Measurements from ENCODE around the gene DGKI. TPM values are rescaled to one million over a fixed set of nuclear protein-coding genes. Genes with fewer than 3 reads are reported as not detected.

Gene DGKI
- total RNA-seq, 1 donor from 2014 or later, result 21.4 TPM

GRCh38 chr7:137862358-137862757 lies 15.6 kb upstream of the DGKI start:
- no peak for DNase-seq
- H3K4me1 Mint-ChIP-seq, result no peaks in the 10 kb centered on the region
- intact Hi-C loops (cut with micrococcal nuclease), result no loop called here
- H3K27ac Mint-ChIP-seq, result no peak overlapping the region
- peaks cover 18% of the 10 kb centered on the region for H3K9me3 Mint-ChIP-seq
- H3K4me3 Mint-ChIP-seq, result no peak overlapping the region
- H3K27me3 Mint-ChIP-seq, result no peaks in the 10 kb centered on the region
- peaks cover 23% of the 10 kb centered on the region for H3K36me3 Mint-ChIP-seq (ENCODE audit: low read depth)

GRCh38 chr7:137860542-137860941 lies 13.8 kb upstream of the DGKI start:
- peaks cover 6% of the 10 kb centered on the region for H3K9me3 Mint-ChIP-seq
- H3K27me3 Mint-ChIP-seq, result no peaks in the 10 kb centered on the region
- no peaks in the 10 kb centered on the region for H3K4me1 Mint-ChIP-seq
- DNase-seq, result no peak
- no peak overlapping the region for H3K27ac Mint-ChIP-seq
- no peak overlapping the region for H3K4me3 Mint-ChIP-seq
- H3K36me3 Mint-ChIP-seq (ENCODE audit: low read depth), result peaks cover 10% of the 10 kb centered on the region
- intact Hi-C loops (cut with micrococcal nuclease), result no loop called here

- Mint-ChIP-seq H3K27me3 (peaks cover 17% of the 10 kb centered on the region), H3K9me3 (no peaks in the 10 kb centered on the region), H3K27ac (no peak overlapping the region), H3K36me3 (ENCODE audit: low read depth) (peaks cover 2% of the 10 kb centered on the region), H3K4me1 (peaks cover 4% of the 10 kb centered on the region), H3K4me3 (no peak overlapping the region)
- intact Hi-C loops (cut with micrococcal nuclease), result no loop called here
- no peak for DNase-seq
Observed at GRCh38 chr7:137853053-137853452, 6.3 kb upstream of the DGKI start.

- Mint-ChIP-seq H3K4me1 (peaks cover 4% of the 10 kb centered on the region), H3K4me3 (no peak overlapping the region), H3K27me3 (peaks cover 25% of the 10 kb centered on the region), H3K27ac (no peak overlapping the region), H3K36me3 (ENCODE audit: low read depth) (peaks cover 2% of the 10 kb centered on the region), H3K9me3 (no peaks in the 10 kb centered on the region)
- DNase-seq, result no peak
- intact Hi-C loops (cut with micrococcal nuclease), result no loop called here
Observed at GRCh38 chr7:137852108-137852507, 5.3 kb upstream of the DGKI start.

GRCh38 chr7:137850972-137851945 lies 4.5 kb upstream of the DGKI start:
- H3K4me1 Mint-ChIP-seq, result peaks cover 4% of the 10 kb centered on the region
- no peaks in the 10 kb centered on the region for H3K9me3 Mint-ChIP-seq
- peaks cover 25% of the 10 kb centered on the region for H3K27me3 Mint-ChIP-seq
- DNase-seq, result no peak
- no peak overlapping the region for H3K4me3 Mint-ChIP-seq
- intact Hi-C loops (cut with micrococcal nuclease), result no loop called here
- peaks cover 2% of the 10 kb centered on the region for H3K36me3 Mint-ChIP-seq (ENCODE audit: low read depth)
- H3K27ac Mint-ChIP-seq, result no peak overlapping the region

- H3K27ac Mint-ChIP-seq, result no peak overlapping the region
- DNase-seq, result no peak
Observed at GRCh38 chr7:137850571-137850970, 3.8 kb upstream of the DGKI start.

GRCh38 chr7:137848095-137848494 lies 1.3 kb upstream of the DGKI start:
- Mint-ChIP-seq H3K4me3 (no peak overlapping the region), H3K4me1 (peaks cover 6% of the 10 kb centered on the region)

More at GRCh38 chr7:137850571-137850970, 3.8 kb upstream of the DGKI start:
- peaks cover 2% of the 10 kb centered on the region for H3K36me3 Mint-ChIP-seq (ENCODE audit: low read depth)
- H3K27me3 Mint-ChIP-seq, result peaks cover 31% of the 10 kb centered on the region
- intact Hi-C loops (cut with micrococcal nuclease), result no loop called here
- H3K4me3 Mint-ChIP-seq, result no peak overlapping the region
- H3K9me3 Mint-ChIP-seq, result no peaks in the 10 kb centered on the region
- peaks cover 6% of the 10 kb centered on the region for H3K4me1 Mint-ChIP-seq

GRCh38 chr7:137847568-137848050 lies 835 bp upstream of the DGKI start:
- Mint-ChIP-seq H3K27me3 (peaks cover 50% of the 10 kb centered on the region), H3K36me3 (ENCODE audit: low read depth) (peaks cover 2% of the 10 kb centered on the region), H3K27ac (no peak overlapping the region), H3K4me1 (peaks cover 6% of the 10 kb centered on the region), H3K4me3 (peak overlapping the region; percentile 35), H3K9me3 (no peaks in the 10 kb centered on the region)
- DNase-seq, result peak; percentile 60
- intact Hi-C loops (cut with micrococcal nuclease), result loop anchor here (10.0 kb wide), 1 partner anchor 47 kb away; no protein-coding TSS in a partner anchor

More at GRCh38 chr7:137848095-137848494, 1.3 kb upstream of the DGKI start:
- Mint-ChIP-seq H3K9me3 (no peaks in the 10 kb centered on the region), H3K36me3 (ENCODE audit: low read depth) (peaks cover 2% of the 10 kb centered on the region), H3K27ac (no peak overlapping the region), H3K27me3 (peaks cover 50% of the 10 kb centered on the region)
- intact Hi-C loops (cut with micrococcal nuclease), result loop anchor here (10.0 kb wide), 1 partner anchor 47 kb away; no protein-coding TSS in a partner anchor
- no peak for DNase-seq

GRCh38 chr7:137846549-137846826 lies 286 bp downstream of the DGKI start:
- Mint-ChIP-seq H3K27ac (no peak overlapping the region), H3K27me3 (peaks cover 58% of the 10 kb centered on the region), H3K36me3 (ENCODE audit: low read depth) (peaks cover 2% of the 10 kb centered on the region), H3K9me3 (no peaks in the 10 kb centered on the region), H3K4me1 (peaks cover 6% of the 10 kb centered on the region), H3K4me3 (no peak overlapping the region)
- DNase-seq, result peak; percentile 70
- intact Hi-C loops (cut with micrococcal nuclease), result loop anchor here (10.0 kb wide), 1 partner anchor 48 kb away; no protein-coding TSS in a partner anchor

GRCh38 chr7:137844677-137845425 lies 1.9 kb downstream of the DGKI start:
- no peak overlapping the region for H3K27ac Mint-ChIP-seq
- no peak for DNase-seq
- H3K4me3 Mint-ChIP-seq, result no peak overlapping the region
- H3K36me3 Mint-ChIP-seq (ENCODE audit: low read depth), result peaks cover 2% of the 10 kb centered on the region
- peaks cover 2% of the 10 kb centered on the region for H3K4me1 Mint-ChIP-seq
- intact Hi-C loops (cut with micrococcal nuclease), result loop anchor here (10.0 kb wide), 1 partner anchor 50 kb away; no protein-coding TSS in a partner anchor
- no peaks in the 10 kb centered on the region for H3K9me3 Mint-ChIP-seq
- H3K27me3 Mint-ChIP-seq, result peaks cover 58% of the 10 kb centered on the region

- Mint-ChIP-seq H3K4me3 (no peak overlapping the region), H3K27me3 (peaks cover 30% of the 10 kb centered on the region), H3K36me3 (ENCODE audit: low read depth) (no peaks in the 10 kb centered on the region), H3K4me1 (no peaks in the 10 kb centered on the region), H3K9me3 (no peaks in the 10 kb centered on the region), H3K27ac (no peak overlapping the region)
- DNase-seq, result no peak
- intact Hi-C loops (cut with micrococcal nuclease), result loop anchor here (10.0 kb wide), 1 partner anchor 55 kb away; no protein-coding TSS in a partner anchor
Observed at GRCh38 chr7:137839903-137840779, 6.6 kb downstream of the DGKI start.

- H3K36me3 Mint-ChIP-seq (ENCODE audit: low read depth), result no peaks in the 10 kb centered on the region
Observed at GRCh38 chr7:137838706-137839315, 8.0 kb downstream of the DGKI start.

GRCh38 chr7:137836541-137836940 lies 10.2 kb downstream of the DGKI start:
- Mint-ChIP-seq H3K4me1 (no peaks in the 10 kb centered on the region), H3K4me3 (no peak overlapping the region), H3K27me3 (peaks cover 8% of the 10 kb centered on the region), H3K36me3 (ENCODE audit: low read depth) (no peaks in the 10 kb centered on the region), H3K27ac (no peak overlapping the region), H3K9me3 (peaks cover 11% of the 10 kb centered on the region)
- intact Hi-C loops (cut with micrococcal nuclease), result no loop called here
- DNase-seq, result no peak

More at GRCh38 chr7:137838706-137839315, 8.0 kb downstream of the DGKI start:
- Mint-ChIP-seq H3K27me3 (peaks cover 18% of the 10 kb centered on the region), H3K27ac (no peak overlapping the region), H3K9me3 (no peaks in the 10 kb centered on the region), H3K4me3 (no peak overlapping the region), H3K4me1 (no peaks in the 10 kb centered on the region)
- intact Hi-C loops (cut with micrococcal nuclease), result no loop called here
- no peak for DNase-seq

All from activated CD4-positive, alpha-beta T cell treated with anti-CD3 and anti-CD28 coated beads, Interleukin-2, amount 10 ng/mL, durations not matched to agents 24 days and 14 days (primary cell).